GM19025 (cell line): ENCODE measurements around the gene RBMS1.

Experiments used
- ATAC-seq: cut with Tn5 transposase; IDR thresholded peaks from one replicate; pipeline ENCODE4 v1.9.1; 2021; ENCODE audit warnings: mild to moderate bottlenecking, low read depth, moderate library complexity; ENCODE audit not compliant: unreplicated experiment

The RBMS1 gene

DNA sequence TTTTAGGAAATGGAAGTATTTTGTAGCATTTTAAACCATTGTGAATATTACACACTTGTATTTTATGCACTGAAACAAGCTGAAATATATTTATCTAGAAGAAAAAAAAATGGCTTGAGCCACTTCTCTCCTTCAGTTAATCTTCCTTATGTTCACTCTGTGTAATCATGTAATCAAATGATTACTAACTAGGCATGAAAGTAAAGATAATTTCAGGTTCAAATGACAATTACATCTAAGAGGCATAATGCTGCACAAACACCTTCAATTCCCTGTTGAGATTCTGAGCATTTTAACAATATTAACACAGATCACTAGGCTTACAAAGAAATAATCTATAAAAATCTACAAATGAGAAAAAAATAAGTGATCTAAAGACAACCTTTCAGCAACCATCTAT is 173.9 kb downstream of the RBMS1 start:
- ATAC-seq: no peak

GRCh38 chr2:160318218-160318617 is 175.4 kb downstream of the RBMS1 start:
- ATAC-seq: no peak

DNA sequence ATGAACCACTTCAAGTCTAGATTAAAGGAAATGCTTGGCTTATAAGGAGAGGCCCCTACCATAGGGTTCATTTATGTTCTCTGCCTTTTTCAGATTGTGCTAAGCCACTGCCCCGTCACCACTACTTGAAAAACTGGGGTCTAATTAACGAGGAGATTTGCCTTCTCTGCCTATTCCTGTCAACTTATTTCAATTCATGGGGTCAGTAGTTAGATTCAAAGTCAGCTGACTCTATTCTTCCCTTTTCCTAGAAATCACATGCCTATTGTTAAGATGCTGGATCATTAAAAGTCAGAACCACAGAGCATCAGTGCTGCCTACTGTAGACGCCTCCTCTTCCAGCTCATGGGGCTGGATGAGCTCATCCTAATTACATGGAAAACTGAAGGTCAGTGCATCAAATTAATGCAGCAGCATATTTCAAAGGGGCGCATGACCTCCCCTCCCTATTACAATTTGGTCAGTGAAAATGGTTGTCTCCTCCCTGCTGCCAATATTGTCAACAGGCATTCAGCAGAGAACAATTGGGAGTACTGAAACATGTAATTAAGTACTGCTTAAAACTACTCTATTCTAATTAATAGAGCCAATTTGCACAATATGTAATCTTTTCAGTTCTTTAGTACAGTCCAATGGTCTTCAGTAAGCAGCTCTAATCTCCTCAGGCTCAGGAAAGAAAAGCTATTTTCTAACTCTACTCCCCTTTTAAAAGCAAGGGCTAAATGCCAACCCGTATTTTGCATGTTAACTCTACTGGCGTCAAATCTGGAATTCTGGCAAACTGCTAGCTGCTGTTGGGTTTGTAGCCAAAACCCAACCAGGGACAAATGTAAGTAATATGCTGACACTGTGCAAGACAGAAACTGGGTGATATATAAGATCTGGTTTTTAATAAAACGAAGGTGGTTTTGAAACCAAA is 176.2 kb downstream of the RBMS1 start:
- no peak for ATAC-seq

DNA sequence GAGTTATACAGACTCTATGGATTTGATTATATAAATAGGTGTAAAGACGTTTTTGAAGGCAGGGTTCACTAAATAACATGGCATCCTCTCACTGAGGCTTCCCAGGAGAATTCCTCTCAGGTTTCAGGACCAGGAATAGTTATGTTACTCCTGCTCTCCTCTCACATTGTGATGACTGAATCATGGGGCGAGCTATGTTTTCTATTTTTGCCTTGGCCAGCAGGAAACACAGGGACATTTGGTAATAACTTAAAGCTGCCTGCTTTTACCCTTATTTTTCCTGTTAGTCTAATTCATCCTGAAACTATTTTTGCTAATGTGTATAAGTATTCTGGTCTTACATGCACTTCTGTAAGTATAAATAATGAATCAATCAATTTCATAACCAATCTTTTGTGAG is 178.3 kb downstream of the RBMS1 start:
- ATAC-seq: no peak

DNA sequence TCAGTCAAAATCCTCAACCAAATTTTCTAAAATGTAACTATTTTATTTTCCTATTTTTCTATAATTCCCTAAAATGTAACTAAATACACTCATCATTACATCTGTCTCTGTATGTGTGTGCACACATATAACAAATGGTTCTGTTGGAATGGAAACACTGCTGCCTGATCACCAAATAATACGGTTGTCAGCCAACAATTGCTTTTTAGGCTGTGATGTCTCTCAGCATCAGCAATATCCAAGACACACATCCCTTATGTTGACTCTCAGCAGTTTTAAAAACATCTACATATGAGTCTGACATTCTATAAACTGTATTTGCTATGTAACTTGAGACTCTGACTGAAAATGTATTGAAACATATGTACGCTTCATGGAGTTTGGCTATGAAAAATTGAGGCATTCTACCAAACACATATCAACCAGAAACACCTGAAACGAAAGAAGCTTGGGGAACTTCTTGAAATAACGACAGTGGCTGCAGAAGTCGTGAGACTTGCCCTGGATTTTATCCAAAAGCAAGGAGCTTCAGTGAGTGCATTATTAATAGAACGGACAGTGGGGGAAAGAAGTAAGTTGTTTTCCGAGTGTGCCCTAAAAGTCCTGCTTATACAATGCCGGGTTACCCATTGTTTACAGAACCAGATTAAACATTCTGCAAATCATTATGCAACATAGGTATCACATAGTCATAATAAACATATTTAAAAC is 183.3 kb downstream of the RBMS1 start:
- ATAC-seq: no peak

DNA sequence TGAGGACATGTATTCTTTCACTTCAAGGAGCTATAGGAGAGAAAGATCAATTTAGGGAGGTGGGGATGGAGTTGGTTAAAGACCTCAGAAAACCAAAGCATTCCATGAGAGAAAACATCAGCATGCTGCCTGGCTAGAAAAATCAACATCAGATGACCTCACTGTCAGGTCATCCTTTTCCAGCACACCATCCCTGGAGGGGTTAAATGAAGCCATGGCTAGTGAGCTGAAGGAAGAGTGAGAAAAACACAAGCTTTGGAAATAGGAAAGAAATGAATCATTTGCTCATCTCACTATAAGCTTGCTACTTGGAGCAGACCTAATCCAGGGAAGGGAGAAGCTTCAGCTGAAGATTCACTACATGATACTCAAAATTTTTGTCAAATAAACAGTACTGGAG is 184.0 kb downstream of the RBMS1 start:
- no peak for ATAC-seq

- ATAC-seq: no peak
Observed at GRCh38 chr2:160308915-160309314, 184.7 kb downstream of the RBMS1 start.

DNA sequence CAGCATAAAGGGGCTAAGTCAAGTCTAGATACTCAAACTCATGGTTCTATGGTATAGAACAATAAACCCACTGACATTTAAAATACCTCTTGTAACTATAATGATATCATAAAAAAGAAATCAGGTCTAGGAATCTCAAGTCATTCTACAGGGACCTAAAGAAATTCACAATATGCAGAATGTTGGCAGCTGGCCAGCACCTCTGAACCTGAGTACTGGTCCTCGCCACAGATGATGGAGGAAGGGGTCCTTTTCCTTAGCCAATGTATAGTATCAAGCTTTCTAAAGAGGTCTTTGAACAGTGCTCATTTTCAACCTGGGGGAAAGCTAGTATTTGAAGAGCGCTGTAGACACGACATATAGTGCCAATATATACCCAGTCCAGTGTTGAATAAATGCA is 185.1 kb downstream of the RBMS1 start:
- ATAC-seq: no peak

GRCh38 chr2:160306985-160307384 is 186.6 kb downstream of the RBMS1 start:
- ATAC-seq: no peak

DNA sequence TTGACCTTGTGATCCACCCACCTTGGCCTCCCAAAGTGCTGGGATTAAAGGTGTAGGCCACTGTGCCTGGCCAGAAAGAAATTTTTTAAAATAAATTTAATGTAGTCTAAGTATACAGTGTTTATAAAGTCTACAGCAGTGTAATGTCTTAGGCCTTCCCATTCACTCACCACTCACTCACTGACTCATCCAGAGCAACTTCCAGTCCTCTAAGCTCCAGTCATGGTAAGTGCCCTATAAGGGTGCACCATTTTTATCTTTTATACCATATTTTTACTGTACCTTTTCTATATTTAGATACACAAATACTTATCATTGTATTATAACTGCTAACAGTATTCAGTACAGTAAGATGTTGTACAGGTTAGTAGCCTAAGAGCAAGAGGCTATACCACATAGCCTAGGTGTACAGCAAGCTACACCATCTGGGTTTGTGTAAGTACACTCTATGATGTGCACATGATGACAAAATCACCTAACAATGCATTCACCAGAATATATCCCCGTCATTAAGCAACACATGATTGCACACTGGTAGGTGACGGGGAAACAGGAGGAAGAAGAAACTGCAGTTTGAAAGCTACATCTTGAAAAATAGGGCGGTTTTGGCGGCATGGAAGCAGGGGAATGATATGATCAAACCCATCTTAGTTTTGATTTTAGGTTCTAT is 188.4 kb downstream of the RBMS1 start:
- no peak for ATAC-seq

DNA sequence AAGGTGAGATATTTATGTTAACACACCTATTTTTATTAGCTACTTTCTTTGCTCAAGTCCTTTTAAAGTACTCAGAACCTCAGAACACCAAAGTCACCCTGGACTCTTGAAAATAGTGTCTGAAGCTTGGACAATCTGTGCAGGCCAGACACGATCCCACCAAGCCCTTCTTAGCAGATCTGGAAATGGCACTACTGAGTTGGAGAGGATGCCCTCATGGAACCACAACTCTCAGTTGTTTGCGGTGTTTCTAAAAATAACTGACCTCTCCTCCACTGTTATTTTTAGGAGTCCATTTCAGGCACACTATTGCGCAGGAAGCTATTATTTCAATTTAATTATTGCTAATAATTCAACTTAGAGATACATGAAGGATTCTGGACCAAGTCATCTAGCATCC is 190.1 kb downstream of the RBMS1 start:
- no peak for ATAC-seq

DNA sequence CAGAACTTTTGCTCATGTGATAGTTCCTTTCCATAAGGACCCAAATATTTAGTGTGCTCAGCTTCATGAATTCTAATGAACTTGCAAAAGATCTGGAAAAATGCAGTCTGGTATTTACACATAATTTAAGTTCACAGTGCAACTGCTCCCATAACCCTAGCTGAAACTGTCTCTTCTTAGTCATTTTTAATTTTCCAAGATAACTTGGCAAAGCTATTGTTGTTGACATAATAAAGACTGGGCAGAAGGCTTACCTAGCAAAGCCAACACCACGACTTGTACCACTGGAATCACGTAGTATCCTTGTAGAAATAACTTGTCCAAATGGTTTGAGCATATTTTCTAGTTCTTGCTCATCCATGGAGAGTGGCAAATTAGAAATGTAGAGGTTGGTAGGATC is 190.5 kb downstream of the RBMS1 start:
- no peak for ATAC-seq

DNA sequence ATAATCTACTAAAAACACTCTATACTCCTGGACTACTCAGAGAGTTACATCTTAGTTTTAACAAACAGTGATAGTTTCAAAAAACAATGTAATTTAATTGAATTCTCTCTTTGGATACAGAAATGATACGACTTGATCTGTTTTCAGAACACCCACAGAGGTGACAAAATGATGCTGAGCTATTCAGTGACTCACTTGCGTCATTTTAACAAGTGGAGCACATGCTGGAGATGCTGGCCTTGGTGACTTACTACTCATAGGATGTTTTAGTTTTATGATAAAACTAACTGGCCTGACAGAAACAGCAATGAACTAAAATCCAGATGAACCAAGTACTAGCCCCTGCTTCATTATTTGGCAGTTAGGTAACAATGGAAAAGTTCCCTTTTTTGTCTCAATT is 192.2 kb downstream of the RBMS1 start:
- no peak for ATAC-seq

GRCh38 chr2:160300203-160300602 is 193.4 kb downstream of the RBMS1 start:
- no peak for ATAC-seq

DNA sequence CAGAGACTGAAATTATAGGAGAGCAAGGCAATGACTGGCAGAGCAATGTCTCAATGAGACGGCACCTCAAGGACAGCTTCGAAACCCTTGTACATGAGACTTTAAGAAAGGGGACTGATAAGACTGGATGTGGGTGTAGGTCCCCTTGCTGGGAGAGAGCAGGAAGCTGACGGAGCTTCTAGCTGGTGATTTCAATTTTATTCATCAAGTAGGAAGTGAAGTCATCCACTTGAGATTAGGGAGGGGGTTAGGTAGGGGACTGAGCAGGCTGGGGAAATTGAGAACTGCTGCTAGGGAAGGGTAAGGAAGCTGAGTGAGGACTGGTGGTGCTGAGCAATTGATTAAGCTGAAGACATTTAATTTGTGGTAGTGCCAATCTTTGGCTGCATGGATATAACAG is 194.1 kb downstream of the RBMS1 start:
- ATAC-seq: no peak

DNA sequence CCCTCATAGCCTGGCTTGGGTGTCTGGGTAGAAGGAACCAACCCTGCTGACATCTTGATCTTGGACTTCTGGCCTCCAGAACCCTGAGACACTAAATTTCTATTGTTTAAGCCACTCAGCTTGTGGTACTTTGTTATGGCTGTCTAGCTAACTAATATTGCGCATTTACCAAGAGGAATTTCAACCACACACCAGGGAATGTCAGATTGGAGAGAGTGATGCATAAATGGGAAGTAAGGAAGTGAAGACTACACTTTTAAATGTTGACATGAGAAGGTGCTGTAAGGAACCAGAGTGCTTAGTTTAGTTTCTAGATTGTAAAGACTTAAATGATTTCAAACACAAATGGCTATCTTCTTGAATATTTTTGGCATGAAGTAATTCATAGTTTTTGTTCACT is 194.6 kb downstream of the RBMS1 start:
- ATAC-seq: no peak

DNA sequence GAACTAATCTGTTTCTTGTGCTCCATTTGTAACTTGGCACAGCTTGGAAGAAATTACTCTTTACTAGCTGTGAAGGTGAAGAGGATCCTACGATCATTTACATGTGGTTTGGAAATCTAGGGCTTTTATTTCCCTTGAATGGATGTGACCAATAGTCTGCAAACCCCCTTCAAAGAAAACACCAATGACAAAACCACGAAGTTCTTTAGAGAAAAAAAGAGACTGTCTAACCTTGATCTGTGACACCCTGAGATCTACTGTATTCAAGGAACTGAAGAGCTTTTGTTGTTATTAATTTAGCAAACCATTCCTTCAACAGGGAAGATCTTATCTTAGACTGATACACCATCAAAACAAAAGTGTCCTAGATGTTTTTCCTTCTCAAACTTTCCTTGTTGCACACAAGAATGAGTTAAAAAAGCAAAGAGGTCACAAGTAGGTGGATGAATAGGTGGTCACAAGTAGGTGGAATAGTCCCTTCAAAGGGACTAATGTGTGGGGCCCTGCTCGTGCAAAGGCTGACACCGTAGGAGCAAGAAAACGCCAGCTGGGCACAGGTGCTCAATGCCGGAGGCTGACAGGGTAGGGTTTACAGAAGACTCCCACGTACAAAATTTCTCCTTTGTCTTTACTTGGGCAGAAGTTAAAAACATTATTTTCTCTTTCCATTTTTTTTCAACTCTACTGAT is 197.9 kb downstream of the RBMS1 start:
- no peak for ATAC-seq

DNA sequence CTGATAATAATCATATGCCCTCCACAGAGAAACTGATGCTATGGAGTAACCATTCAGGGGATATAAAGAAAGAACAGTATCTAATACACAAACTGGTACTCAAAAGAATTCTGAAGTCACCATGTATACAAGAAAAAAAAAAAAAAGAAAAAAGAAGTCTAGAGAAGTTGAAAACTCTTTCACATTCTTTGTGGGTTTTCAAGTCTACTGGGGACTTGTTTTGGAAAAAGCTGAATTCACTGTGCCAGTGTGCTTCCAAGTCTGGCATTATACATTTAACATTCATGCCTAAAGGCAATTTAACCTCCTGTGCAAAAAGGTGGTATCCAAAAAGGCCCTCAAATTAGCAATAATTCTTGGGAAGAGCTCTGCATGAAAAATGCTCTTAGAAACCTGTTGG is 198.7 kb downstream of the RBMS1 start:
- ATAC-seq: no peak

DNA sequence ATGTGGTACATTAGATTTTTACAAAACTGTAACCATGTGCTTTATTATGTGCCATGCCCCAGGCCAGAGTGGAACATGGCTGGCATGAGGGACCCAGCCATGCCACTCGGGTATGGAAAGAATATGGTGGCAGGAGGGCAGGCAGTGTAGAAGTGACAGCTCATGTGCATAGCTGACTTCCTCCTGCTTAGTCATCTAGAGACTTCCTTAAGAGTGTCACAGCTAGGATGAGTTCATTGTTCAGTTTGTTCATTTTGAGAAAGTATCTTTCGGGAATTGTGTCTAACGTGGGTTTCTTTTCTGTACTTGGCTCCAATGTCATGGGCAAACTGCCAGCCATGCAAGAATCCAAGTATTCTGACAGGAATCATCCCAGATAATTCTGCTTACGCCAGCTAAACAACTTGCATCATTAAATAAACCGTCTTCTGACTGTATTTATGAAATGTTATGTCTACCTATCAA is 199.2 kb downstream of the RBMS1 start:
- no peak for ATAC-seq

GRCh38 chr2:160293391-160294091 is 200.1 kb downstream of the RBMS1 start:
- no peak for ATAC-seq
